GM19238 (cell line): Measurements from ENCODE around the gene ZNF223.

Experiments used
- DNase-seq: peaks from one replicate; pipeline ENCODE4 v3.0.0; 2011; ENCODE audit warnings: low spot score; ENCODE audit not compliant: insufficient read length

Gene ZNF223

GRCh38 chr19:44051650-44052402, at the start of gene ZNF223:
Gene ZNF223 (plus strand): TSS chr19:44052036. CDS start chr19:44055177, 3,141 bp downstream.
- peak; percentile 68 for DNase-seq

- no peak for DNase-seq
Measured at GRCh38 chr19:44002212-44002565, 49.6 kb upstream of the ZNF223 start.

GRCh38 chr19:44002566-44003460, 49.0 kb upstream of the ZNF223 start, which contains the start of gene ZNF230:
Gene ZNF230 (plus strand): TSS chr19:44002957. CDS start chr19:44007079, 4,122 bp downstream.
- DNase-seq, result peak; percentile 75

GRCh38 chr19:44003461-44004009, 48.3 kb upstream of the ZNF223 start:
- DNase-seq, result peak; percentile 4

- no peak for DNase-seq
Measured at GRCh38 chr19:44005973-44006372, 45.9 kb upstream of the ZNF223 start.

GRCh38 chr19:44007473-44007872, 44.4 kb upstream of the ZNF223 start:
- no peak for DNase-seq

- no peak for DNase-seq
Measured at GRCh38 chr19:44010468-44010867, 41.4 kb upstream of the ZNF223 start.

GRCh38 chr19:44019498-44019897, 32.3 kb upstream of the ZNF223 start:
- DNase-seq, result no peak

- no peak for DNase-seq
Measured at GRCh38 chr19:44021221-44021620, 30.6 kb upstream of the ZNF223 start.

- DNase-seq, result no peak
Measured at GRCh38 chr19:44024900-44025216, 27.0 kb upstream of the ZNF223 start.

- peak; percentile 45 for DNase-seq
Measured at GRCh38 chr19:44025217-44025936, 26.5 kb upstream of the ZNF223 start, which contains the start of gene ZNF222. Gene ZNF222 (plus strand): TSS chr19:44025379. CDS start chr19:44025437, 58 bp downstream.

- no peak for DNase-seq
Measured at GRCh38 chr19:44026622-44027021, 25.2 kb upstream of the ZNF223 start.

- DNase-seq, result no peak
Measured at GRCh38 chr19:44032001-44032610, 19.7 kb upstream of the ZNF223 start.

GRCh38 chr19:44042147-44042546, 9.7 kb upstream of the ZNF223 start:
- DNase-seq, result no peak

- peak; percentile 23 for DNase-seq
Measured at GRCh38 chr19:44050740-44051649, 841 bp upstream of the ZNF223 start.

- no peak for DNase-seq
Measured at GRCh38 chr19:44055870-44056269, 4.0 kb downstream of the ZNF223 start.

GRCh38 chr19:44059229-44059628, 7.4 kb downstream of the ZNF223 start:
- no peak for DNase-seq

- DNase-seq, result no peak
Measured at GRCh38 chr19:44061038-44061437, 9.2 kb downstream of the ZNF223 start.

- DNase-seq, result no peak
Measured at GRCh38 chr19:44066305-44066704, 14.5 kb downstream of the ZNF223 start.

GRCh38 chr19:44069415-44069814, 17.6 kb downstream of the ZNF223 start:
- no peak for DNase-seq
